Stimulated activated CD4-positive, alpha-beta T cell treated with anti-CD3 and anti-CD28 coated beads, Interleukin-15, amount 100 ng/mL, for 48 hours (primary cell): ENCODE measurements around the gene NEIL1.
A peak's percentile ranks its signal among the peaks of the same experiment; 100 is the strongest.

Experiments
- DNase-seq, 2 donors: peaks; one replicate each; pipeline ENCODE4 v3.0.0-alpha.2; 2020; ENCODE audit warnings: low read depth in 2 of 2

NEIL1 gene

DNA sequence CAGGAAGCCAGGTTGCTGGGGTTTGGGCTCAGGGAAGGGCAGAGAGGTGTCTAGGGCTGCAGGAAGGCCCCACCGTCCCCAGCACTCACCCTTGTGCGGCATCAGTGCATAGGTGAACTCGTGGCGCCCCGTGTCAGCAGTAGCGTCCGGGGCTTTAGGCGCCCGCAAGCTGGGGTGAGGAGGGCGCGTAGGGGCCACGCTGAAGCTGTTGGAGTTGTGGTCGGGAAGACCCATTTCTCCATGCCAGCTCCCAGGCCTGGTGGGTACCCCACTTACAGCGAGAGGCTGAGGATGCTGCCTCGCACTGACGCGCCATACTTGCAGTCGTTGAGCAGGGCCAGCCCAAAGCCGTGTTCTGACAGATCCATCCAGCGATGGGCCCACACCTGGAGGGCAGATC lies 9.7 kb downstream of the NEIL1 start:
- DNase-seq = no peak

DNA sequence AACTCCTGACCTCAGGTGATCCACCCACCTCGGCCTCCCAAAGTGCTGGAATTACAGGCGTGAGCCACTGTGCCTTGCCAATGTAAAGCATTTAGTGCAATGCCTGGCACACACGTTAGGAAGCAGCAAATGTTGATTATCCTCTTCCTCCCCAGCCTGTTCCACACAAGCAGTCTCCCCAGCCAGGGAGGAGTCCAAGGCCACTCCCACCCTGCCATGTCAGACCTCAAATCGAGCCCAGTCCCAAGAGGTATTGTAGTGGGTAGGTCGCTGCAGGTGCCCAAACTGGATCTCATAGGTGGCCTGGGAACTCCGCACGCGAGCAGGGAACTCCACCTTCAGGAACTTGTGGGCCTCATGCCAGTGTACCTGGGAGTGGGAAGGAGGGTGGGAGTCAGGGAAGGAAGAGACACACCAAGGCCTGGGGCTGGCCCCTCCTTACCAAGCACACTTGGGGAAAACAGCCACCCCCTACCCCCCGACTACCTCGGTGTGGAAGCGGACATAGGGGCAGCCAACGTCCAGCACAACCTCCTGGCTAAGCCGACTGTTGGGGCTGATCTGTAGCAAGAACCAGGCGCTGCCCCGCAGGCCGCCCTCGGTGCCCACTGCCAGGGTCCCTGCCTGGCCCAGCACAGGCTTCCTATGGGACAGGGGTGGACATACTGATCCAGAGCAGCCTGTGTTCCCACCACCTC lies 11.3 kb downstream of the NEIL1 start:
- no peak for DNase-seq

DNA sequence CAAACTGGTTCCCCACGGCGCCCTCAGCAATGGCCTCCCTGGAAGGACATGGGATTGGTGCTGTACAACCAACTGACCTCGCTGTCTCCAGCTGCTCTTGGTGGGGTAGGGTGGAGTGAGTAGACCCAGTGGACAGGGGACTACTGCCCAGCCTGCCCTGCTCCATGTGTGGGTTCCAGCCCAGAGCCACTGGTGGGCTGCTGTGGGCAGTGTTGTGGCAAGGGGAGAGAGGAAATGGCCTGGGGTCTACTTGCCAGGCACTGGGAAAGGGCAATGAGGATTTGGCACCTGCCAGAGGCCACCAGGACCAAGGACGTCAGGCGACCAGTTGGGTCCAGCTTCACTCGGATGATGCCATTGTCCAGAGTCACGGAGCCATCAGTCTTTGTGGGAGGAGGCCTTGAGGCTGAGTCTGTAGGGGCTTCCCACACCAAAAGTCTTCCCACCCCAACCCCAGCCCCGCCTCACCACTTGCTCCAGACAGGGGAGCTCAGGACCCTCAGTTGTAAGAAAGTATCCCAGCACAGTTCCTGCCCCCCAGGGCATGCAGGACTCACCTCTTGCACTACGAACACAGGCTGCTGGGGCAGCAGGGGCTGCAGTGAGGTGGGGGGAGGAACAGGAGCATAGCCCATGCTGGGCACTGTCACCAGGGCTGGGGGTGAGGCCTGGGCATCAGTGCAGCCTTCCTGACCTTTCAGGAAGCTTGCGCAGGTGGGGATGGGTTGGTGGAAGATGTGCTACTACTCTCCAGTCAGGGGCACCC lies 12.1 kb downstream of the NEIL1 start:
- no peak for DNase-seq

DNA sequence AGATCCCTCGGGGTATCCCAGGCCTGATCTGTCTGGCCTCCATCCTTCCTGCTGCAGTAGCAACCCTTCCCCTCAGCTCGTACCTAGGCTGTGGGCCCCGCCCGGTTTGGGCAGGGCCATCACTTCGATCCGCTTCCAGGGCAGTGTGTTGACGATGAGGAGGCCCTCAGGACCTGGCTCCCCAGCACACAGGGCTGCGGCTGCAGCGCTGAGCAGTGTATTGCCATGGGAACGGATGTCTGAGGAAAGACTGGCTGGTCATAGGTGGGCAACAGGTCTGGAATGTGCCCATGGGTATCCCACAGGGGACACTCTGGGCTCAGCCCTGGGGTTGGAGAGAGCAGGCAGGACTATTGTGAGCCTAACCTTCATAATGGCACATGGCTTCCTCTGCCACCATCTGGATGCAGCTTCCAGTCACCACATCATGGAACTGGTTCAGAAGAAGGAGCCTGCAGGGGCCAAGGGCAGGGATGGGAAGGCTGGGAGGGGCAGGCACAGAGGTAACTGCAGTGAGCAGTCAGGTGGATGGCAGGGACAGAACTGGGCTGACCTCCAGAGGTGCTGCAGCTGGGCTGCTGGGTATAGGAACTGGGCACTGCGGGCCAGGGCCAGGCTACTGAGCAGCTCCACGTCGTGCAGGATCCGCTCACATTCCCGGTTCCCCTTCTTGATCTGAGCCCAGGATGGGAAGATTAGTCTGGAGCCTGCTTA lies 12.9 kb downstream of the NEIL1 start:
- no peak for DNase-seq

DNA sequence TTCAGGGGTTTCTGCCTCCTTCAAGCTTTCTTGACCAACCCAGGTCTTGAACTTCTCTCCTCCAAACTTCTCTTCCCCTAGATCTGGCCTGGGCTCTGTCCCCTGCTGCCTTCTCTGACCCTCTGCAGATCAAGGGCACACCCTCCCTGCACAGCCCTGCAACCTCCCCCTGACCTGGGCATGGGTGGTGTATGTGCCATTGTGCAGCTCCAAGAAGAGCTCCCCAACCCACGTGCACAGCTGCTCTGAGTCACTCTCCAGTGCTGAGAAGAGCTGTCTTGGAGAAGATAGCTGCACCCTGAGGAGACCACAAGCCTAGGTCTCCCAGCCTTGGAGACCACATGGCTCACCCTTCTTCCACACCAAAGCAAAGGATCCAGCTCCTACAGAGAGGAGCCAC lies 13.6 kb downstream of the NEIL1 start:
- no peak for DNase-seq

DNA sequence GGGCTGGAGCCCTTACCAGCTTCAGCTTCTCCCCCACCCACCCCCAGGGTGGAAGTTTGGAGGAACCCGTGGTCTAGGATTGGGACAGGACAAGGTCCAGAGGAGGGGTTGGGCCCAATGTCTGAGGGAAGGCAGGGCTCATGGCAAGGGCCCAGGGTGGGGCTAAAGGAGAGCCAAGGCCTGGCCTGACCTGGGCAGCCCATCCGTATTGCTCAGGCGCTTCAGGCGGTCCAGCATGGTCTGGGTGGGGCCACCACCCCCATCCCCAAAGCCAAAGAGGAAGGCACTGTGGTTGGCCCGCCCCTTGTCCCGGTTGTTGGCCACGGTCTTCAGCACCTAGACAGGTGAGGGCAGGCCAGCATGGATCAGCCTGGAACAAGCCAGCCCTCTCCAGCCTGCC lies 14.0 kb downstream of the NEIL1 start:
- DNase-seq = no peak

DNA sequence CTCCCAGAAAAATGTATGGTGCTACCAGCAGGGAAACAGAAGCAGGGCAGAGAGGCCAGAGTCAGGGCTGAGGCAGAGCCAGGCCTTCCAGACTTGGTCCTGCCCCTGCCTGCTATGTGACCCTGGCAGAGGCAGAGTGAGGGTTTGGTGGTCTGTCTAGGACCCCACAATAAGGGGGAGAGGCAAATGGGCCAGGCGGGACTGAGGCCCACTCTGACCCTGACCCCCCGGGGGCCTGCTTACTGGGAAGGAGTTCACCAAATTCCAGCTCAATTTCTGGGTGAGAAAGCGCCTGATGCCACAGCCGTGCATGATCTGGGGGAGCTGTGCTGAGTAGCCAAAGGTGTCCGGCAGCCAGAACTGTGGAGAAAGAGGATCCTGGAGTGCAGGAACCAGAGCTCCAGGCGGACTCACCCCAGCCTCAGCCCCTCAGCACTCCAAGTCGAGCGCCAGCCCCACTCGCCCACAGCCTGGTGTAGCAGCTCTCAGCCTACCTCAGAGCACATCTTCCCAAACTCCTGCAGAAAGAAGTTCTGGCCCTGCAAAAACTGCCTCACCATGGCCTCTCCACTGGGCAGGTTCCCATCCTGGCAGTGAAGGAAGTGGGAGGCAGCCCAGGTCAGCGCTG lies 14.6 kb downstream of the NEIL1 start:
- DNase-seq = no peak

DNA sequence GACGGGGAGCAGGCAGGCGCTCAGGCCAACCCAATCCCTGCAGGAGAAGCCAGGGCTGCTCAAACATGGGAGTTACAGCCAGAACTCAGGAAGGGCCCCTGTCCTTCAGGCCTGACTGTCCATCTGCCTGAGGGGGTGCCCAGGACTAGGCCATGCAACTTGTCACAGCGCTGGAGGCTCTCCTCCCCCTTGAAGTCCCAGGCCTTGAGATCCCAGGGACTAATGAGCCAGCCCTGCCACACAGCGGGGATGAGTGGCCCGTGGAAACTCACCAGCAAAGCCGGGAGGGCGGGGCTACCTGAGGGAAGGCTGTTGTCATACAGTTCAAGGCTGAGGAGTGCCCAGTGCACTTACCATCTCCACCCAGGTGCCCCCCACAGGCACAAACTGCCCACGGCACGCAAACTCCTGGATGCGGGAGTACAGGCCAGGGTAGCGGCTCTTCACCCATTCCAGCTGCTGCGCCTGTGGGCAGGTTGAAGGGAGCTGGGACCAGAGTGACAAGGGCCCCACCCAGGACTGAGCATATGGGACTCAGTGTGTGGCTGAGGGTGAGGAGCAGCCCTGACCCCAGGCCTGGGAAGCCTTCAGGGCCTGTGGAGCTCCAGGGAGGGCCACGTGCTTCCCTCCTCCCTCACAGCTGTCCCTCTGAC lies 15.3 kb downstream of the NEIL1 start:
- no peak for DNase-seq

DNA sequence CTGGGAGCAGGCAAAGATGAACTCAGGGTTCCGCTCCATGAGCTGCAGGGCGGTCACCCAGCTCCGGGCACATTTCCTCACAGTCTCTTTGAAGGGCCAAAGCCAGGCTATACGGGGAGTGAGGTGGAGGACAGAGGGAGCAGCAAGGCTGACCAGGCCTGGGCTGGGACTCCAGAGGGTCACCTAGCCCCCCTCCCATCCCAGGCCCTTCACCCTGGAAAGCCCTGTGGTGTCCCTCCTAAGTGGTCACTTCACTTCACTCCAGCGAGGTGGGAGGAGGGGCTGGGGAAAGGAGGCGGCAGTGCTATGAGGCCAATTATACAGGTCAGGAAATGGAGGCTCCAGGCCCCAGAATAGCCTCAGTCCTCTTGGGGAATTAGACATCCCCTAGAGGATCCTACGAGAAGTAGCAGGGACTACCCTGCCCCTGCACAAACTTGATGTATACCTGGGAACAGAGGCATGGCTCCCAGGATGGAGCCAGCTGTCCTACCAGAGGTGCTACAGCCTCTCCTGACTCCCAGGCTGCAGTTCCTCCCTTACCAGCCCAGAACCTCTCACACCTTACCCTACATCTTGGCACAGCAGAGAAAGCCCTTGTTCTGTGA lies 15.9 kb downstream of the NEIL1 start:
- no peak for DNase-seq

DNA sequence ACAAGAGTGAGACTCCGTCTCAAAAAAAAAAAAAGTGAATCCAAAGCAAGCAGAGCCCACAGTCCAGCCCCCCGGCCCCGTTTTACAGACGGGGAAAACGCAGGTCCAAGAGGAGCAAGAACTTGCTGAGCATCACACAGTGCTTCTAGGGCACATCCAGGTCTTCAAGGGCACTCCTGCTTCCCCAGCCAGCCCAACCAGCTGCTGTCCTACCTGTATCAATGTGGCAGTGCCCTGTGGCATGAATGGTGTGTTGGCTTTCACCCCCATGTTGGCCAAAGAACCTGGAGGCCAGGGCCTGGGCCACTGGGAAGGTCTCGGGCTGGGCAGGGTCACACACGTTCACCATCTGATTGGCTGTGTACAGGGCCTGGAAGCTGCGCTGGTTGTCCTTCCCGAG lies 16.9 kb downstream of the NEIL1 start:
- no peak for DNase-seq

DNA sequence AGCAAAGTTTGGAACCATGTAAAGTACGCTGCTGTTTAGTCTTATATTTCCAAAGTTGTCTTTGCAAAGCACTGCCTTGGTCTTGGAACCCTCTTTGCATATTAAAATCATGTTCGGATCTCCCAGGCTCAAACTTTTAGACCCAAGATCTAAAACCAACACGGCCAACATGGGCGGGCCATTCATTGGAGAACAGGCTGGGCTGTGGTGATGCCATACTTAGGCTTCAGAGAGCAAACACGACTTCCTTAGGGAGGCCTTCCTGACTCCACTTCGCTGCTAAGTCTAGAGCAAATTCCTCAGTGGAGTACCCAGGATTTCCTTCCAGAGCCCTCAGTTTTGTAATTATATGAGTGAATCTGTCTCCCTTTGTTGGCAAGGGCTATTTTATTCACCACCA lies 18.0 kb downstream of the NEIL1 start:
- no peak for DNase-seq

DNA sequence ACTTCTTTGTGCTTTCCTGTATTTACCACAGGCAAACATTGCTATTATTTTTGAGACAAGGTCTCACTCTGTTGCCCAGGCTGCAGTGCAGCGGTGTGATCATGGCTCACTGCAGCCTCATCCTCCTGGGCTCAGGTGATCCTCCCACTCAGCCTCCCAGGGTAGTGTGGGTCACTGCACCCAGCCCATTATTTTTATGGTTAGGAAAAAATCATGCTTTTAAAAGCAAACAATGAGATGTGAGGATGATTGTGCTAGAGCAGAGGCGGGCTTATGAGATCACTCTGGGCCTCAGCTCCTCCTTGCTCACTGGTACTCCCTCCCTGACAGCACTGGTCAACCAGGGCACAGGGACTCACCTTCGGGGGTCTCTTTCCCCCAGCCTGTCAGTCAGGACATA lies 19.3 kb downstream of the NEIL1 start:
- DNase-seq = no peak

DNA sequence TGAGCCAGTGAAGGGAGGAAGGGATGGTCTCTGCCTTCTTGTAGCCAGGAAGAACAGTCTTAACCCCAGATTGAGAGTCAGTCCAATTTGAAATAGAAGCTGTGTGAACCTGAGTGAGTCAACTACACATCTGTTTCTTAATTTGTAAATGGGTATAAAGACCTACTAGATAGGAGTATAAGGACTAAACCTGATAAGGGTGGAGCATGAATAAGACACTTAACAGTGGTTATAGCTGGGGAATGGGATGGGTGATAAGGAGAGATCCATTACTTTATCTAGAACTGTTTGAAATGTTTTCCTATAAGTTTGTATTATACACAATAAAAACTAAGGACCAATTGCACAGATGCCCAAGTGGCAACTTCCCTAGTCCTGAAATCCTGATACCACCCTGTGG lies 20.2 kb downstream of the NEIL1 start:
- no peak for DNase-seq

DNA sequence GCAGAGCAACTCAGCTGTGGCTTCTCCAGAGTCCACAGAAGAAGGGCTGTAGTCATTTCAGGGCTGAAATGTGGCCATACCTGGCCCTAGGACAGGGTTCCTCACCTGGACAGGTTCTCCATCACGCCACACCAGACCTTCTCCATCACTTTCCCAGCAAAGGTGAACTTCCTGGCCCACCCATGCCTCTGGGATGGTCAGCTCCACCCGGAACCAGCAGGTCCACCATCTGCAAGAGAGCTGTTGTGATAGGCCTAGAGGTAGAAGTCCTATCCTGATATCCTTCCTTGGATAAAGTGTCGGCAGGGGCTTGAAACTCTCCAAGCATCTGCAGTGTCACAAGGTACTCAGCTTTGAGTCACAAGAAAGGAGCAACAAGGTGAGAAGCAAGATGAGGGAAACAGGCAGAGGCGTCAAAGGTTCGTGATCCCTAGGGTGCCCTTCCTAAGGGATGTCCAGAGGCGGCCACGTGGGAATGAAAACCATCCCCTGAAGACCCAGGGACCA lies 20.6 kb downstream of the NEIL1 start:
- no peak for DNase-seq

DNA sequence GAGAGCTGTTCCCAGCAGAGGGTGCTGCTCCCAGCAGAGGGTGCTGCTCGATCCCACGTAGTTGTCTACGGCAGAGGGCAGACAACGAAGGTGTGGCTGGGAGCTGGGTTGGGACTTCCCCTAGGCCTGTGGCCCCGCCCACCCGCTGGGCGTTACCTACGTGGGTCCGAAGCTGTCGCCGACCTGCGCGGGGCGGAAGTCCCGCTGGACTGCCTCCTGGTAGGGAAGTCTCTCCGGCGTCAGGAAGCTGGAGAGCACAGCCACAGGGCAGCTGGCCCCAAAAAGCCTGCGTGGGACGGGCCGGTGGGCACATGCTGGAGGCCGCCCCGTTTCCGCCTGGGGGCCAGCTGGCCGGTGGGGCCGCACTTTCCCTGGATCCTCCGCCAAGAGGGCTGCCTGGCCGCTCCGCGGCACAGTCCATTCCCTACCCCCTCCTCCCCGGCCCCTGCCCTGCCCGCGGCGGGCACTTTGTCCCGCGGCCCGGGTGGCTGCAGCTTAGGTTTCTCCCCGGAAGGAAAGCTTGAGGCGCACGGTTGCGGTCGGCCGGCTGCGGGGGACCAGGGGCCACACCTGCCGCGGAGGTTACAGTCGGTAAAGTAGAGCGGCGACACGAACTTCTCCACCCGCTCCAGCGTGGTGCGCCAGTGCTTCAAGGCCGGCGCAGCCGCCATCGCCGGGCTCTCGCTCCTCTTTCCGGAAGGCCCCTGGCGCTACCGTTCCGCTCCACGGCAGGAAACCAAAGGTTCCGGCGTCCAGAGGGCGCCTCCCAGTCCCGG lies 21.3 kb downstream of the NEIL1 start, which contains the start of gene MAN2C1:
Gene MAN2C1, minus strand, starts transcription at position 695 of the 776 bp plus-strand sequence. Its CDS starts 24 bp downstream, at position 671.
- peak; percentile 90 to 92 for DNase-seq

DNA sequence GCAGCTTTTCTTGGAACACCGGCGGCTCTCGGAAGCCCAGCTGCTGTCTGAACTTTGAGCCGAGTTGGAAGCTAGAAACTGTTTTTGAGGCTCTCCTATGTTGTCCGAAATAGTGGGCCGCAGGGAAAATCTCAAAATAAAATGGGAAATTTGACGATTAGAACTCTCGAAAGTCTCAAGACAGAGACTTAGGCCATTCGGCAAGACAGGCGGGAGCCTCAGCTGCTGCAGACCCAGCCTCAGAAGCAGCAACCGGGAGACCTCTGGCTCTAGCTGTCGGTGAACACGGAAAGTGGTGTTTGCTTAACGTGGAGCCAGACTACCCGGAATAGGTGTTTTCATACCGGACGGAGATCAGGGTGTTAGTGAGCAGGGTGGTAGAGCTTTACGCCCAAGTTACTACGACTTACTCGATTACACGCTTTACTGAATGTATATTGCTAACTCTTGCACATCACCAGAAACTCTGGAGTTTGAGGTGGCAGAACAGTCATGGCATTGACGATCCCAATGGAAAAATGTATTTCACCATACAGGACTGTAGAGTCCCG lies 21.9 kb downstream of the NEIL1 start:
- no peak for DNase-seq

DNA sequence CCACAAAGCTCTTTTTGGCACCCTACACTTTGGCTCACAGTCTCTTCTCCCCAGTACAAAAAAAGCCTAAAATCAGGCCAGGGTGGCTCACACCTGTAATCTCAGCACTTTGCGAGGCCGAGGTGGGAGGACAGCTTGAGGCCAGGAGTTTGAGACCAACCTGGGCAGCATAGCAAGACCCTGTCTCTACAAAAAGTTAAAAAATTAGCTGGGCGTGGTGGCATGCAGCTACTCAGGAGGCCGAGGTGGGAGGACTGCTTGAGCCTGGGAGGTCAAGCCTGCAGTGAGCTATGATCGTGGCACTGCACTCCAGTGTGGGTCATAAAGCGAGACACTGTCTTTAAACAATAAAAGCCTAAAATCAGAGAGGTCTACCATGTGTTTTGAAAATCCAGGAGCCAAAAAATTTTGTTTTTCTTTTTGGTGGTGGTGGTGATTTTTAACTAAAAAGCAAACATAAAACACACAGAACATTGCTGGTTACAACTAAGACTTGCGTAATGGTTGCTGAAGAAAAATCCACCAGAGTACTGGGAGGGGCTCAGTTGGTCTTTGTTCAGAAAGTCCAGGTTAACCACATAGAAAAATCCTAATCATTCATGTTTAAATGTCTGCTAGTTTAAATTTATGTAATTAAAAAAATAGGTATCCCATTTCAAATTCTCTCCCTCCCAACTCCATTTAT lies 23.2 kb downstream of the NEIL1 start:
- DNase-seq = no peak

DNA sequence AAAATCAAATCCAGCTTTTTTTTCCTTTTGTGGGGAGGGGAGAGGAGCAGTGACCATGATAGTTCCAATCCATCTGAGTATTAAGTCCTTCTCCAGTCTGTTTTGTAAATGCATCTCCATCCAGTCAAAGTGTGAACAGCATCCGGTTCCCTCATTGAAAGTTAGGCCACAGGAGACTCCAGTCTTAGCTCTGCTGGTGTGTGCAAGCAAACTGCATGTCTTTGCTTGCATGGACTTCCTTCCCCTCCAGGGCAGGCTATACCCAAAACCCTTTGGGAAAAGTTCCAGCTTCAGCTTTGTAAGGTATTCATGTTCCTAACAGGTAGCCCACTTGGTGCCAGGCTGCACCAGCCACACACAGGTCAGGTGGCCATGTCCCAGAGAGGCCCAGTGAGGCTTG lies 24.6 kb downstream of the NEIL1 start:
- DNase-seq = no peak

DNA sequence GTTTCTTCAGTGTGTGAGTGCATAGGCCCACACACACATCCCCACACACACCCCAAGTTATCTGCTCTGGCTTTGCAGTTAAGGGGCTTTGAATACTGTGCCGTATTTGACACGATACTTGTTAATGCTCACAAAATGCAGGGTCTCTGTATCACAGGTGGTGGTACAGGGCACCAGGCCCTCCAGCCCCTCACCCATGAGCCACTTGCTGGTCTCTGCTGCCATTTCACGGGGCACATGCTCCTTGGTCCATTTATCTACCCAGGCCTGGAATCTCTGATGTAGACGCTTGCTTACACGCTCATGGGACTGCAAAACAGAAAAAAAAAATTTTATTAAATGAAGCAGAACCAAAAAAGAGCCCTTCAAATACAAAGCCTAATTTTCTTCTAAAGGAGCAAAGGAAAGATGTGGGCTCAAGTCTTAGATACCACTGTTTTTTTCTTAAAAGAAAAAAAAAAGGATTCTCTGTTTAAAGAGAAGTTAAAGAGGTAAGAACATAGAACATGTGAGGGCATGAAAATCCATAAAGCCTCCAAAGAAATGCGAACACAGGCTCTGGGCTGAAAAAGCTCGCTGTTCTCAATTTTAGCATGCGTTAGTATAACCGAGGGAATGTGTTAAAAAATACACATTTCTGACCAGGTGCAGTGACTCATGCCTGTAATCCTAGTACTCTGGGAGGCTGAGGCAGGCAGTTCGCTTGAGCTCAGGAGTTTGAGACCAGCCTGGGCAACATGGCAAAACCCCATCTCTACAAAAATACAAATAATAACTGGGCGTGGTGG lies 25.3 kb downstream of the NEIL1 start:
- DNase-seq = no peak
